ENCODE data around the gene PITX1.

DNA sequence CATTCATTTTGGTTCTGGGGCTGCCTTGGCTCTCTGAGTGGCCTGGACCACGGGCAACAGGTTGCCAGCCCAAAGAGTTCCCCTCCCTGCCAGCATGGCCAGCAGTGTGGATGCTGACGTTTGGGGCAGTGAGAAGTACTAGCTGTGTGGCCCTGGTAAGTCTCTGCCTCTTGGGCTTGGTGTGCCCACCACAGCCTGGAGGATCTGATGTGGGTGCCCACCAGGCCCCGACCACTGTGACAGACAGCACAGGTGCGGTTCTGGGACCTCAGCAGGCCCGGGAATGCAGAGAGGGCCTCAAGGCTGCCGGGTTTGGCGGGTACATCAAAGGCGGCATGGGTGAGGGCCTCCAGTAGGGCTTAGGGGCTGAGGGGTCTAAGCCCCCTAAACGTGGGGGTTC is 33.6 kb upstream of the PITX1 start:
- TF ChIP-seq, protein P1, sequence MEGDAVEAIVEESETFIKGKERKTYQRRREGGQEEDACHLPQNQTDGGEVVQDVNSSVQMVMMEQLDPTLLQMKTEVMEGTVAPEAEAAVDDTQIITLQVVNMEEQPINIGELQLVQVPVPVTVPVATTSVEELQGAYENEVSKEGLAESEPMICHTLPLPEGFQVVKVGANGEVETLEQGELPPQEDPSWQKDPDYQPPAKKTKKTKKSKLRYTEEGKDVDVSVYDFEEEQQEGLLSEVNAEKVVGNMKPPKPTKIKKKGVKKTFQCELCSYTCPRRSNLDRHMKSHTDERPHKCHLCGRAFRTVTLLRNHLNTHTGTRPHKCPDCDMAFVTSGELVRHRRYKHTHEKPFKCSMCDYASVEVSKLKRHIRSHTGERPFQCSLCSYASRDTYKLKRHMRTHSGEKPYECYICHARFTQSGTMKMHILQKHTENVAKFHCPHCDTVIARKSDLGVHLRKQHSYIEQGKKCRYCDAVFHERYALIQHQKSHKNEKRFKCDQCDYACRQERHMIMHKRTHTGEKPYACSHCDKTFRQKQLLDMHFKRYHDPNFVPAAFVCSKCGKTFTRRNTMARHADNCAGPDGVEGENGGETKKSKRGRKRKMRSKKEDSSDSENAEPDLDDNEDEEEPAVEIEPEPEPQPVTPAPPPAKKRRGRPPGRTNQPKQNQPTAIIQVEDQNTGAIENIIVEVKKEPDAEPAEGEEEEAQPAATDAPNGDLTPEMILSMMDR (IDR thresholded peaks at IDR 0.05; ENCODE audit: insufficient read depth, low read length, poor library complexity, severe bottlenecking): no peak
- no peak for TF ChIP-seq EZH2phosphoT487 (conservative IDR thresholded peaks at IDR 0.05; ENCODE audit: low read length)
